LNCaP clone FGC (cell line): Measurements from ENCODE around the gene DNAH10.

Experiments
- DNase-seq: peaks from one replicate; pipeline ENCODE4 v3.0.0-alpha.2; 2011; ENCODE audit warnings: low read depth
- H3K4me3 ChIP-seq: 2 replicates; pipeline ENCODE4 v1.5.1; 2011; ENCODE audit warnings: mild to moderate bottlenecking, low read depth, low read length, control low read depth
- TF ChIP-seq, protein P1 (sequence below): IDR thresholded peaks from 2 replicates; pipeline ENCODE4 v1.5.1; 2012; ENCODE audit warnings: mild to moderate bottlenecking; ENCODE audit not compliant: control insufficient read depth, insufficient read depth; ENCODE audit errors: extremely low read depth

The DNAH10 gene

GRCh38 chr12:123879101-123879500 is 117.0 kb downstream of the DNAH10 start:
- DNase-seq = no peak
- no peak overlapping the region for H3K4me3 ChIP-seq
- TF ChIP-seq, protein P1, sequence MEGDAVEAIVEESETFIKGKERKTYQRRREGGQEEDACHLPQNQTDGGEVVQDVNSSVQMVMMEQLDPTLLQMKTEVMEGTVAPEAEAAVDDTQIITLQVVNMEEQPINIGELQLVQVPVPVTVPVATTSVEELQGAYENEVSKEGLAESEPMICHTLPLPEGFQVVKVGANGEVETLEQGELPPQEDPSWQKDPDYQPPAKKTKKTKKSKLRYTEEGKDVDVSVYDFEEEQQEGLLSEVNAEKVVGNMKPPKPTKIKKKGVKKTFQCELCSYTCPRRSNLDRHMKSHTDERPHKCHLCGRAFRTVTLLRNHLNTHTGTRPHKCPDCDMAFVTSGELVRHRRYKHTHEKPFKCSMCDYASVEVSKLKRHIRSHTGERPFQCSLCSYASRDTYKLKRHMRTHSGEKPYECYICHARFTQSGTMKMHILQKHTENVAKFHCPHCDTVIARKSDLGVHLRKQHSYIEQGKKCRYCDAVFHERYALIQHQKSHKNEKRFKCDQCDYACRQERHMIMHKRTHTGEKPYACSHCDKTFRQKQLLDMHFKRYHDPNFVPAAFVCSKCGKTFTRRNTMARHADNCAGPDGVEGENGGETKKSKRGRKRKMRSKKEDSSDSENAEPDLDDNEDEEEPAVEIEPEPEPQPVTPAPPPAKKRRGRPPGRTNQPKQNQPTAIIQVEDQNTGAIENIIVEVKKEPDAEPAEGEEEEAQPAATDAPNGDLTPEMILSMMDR = no peak

GRCh38 chr12:123879691-123880090 is 117.6 kb downstream of the DNAH10 start:
- TF ChIP-seq, protein P1 = no peak
- DNase-seq = no peak
- no peak overlapping the region for H3K4me3 ChIP-seq

GRCh38 chr12:123882161-123882705 is 120.1 kb downstream of the DNAH10 start:
- H3K4me3 ChIP-seq = no peak overlapping the region
- TF ChIP-seq, protein P1 = no peak
- DNase-seq = no peak

GRCh38 chr12:123886258-123886657 is 124.2 kb downstream of the DNAH10 start:
- TF ChIP-seq, protein P1 = no peak
- H3K4me3 ChIP-seq = no peak overlapping the region
- DNase-seq = no peak

GRCh38 chr12:123886931-123887582 is 125.0 kb downstream of the DNAH10 start:
- H3K4me3 ChIP-seq = no peak overlapping the region

GRCh38 chr12:123888989-123889388 is 126.9 kb downstream of the DNAH10 start:
- H3K4me3 ChIP-seq = no peak overlapping the region
- TF ChIP-seq, protein P1 = no peak
- DNase-seq = no peak

More at GRCh38 chr12:123886931-123887582, 125.0 kb downstream of the DNAH10 start:
- TF ChIP-seq, protein P1 = no peak
- DNase-seq = no peak
